Measurements from ENCODE around the gene CCDC85A.

Gene CCDC85A

DNA sequence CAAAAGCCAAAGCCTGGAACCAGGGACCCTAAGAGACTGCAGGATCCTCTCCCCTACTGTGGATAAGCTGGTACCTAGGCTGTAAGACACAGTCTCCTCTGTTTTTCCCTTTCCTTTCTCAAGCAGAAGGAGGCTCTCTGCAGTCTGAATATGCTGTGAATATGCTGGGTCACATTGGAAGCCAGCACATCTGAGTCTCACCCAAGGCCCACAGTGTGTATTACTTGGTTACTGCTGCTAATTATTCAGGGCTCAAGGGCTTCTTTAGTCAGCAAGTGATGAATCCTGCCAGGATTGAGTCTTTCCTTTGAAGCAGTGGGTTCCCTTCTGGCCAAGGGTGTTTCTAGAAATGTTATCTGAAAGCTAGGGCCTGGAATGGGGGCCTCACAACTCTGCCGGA lies 60.7 kb downstream of the CCDC85A start:
- DNase-seq, result no peak

DNA sequence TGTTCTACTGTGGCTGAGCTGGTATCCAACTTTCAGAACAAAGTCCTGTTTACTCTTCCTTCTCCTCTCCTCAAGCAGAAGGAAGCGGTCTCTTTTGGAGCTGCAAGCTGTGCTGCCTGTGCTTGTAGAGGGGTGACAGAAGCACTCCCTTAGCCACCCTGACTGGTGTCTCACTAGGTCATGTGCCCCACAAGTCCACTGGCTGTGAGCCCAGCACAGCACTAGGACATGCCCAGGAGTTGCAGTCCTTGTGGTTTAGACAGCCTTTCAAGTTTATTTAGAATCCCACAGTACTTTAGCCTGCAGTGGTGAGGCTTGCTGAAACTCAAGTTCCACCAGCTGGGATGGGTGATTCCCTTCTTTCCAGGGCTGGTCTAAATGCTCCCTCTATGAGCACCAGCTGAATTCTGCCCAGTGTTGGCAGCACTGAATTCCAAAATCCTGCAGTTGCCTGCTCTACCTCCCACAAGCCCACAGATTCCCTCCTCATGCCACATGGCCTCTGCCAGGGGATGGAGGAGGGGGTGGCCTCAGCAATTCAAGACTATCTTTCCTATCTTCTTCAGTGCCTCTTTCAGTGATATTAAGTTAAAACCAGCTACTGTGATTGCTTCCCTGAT lies 61.2 kb downstream of the CCDC85A start:
- DNase-seq, result no peak

DNA sequence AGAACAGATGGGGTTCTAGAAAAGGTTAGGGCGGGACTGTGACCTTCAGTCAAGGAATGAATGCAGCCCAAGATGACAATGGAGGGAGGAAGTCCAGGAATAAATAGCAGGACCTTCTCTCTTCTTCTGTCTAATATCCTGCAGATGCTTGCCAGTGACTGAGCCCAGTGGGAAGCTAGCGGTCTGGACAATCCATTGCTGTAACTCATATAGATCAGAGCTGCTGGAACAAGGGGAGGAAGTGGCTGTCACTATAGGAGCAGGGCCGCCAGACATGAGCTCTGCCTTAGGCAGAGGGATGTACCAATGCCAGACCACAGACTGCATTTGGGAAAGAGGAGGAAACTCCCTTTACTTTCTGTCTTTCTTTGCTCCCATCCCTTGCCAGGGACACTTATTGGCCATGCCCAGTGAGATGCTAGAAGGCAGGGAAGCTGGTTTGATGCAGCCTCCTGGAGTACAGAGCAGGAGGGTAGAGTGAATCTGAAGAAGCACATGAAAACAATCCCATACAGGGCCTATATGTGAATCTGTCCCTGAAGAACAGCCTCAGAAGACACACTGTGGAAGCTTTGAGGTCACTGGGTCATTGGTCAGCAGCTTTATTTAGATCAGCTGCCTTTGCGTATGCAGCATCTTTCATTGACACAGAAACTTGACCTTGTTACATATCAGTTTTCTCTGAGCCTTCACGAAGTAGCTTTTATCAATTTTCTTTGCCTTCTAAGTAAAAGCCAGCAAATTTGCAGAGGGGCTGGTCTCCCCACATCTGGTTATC lies 65.4 kb downstream of the CCDC85A start:
- no peak for DNase-seq

DNA sequence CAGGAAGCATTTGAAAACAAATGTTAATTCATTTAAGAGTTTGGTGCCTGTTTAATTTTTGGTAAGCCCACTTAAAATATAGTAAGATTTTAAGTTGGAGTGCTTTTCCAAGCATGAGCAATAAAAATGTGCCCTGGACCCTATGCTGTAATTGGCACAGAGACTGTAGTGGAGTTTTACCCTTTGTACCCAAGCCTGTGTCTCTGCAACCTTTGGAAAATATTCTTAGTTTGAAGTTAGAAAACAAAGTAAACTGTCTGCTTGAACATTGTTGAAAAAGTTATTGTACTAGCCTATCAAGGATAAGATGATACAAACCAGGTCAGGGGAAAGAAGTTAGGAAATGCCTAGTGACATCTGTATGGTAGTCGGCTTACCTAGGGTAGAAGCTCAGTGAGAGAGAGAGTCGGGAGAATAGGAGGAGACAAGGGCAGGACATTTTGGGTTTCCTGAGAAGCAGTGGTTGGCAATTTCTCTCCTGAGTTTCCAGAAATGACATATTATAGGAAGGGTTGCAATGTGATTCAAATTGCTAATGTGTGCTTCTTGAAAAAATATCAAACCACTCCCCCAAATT lies 66.5 kb downstream of the CCDC85A start:
- no peak for DNase-seq

DNA sequence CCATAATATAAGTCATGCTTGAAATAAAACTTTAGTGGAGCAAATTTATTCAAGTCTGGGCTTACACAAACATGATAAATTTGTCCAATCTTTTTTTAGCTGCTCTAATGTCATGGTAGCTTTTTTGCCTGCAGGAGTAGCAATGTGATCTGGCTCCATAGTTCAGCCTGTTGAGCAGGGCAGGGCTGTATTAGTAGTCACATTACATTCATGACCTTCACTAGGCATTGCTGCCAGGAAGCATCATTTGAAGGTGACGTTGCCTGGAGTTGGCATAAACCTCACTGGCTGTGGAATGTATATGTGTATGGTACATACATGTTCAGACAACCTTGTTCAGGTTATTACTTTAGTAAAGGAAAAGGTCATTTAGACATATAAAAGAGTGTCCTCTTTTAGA lies 76.6 kb downstream of the CCDC85A start:
- no peak for DNase-seq

DNA sequence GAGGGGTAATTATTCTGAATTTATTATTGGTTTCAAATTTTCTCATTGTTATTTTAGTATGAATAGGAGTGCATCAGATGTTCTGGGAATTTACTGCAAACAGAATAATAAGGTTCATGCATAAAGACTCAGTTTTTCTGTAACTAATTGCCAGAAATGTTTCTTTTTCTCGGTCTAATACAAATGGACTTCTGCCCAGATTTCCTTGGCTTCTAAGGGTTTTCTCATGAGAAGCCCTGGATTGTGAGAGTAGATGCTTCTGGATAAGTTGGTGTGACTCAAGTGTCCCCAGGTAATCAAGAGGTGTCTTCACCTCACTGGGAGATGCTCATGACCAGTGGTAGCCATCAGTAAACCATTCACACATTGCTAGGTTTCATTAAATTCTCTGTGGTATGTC lies 78.5 kb downstream of the CCDC85A start:
- DNase-seq, result no peak

DNA sequence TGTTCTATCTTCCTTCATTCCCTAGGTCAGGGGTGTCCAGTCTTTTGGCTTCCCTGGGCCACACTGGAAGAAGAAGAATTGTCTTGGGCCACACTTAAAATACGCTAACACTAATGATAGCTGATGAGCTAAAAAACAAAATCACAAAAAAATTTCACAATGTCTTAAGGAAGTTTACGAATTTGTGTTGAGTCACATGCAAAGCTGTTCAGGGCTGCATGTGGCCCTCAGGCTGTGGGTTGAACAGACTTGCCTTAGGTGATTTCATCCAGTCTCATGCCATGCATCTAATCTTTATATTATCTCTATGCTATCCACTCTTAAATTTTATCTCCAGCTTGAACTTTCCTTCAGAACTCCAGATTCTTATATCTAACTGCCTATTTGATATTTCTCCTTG lies 80.1 kb downstream of the CCDC85A start:
- no peak for DNase-seq

DNA sequence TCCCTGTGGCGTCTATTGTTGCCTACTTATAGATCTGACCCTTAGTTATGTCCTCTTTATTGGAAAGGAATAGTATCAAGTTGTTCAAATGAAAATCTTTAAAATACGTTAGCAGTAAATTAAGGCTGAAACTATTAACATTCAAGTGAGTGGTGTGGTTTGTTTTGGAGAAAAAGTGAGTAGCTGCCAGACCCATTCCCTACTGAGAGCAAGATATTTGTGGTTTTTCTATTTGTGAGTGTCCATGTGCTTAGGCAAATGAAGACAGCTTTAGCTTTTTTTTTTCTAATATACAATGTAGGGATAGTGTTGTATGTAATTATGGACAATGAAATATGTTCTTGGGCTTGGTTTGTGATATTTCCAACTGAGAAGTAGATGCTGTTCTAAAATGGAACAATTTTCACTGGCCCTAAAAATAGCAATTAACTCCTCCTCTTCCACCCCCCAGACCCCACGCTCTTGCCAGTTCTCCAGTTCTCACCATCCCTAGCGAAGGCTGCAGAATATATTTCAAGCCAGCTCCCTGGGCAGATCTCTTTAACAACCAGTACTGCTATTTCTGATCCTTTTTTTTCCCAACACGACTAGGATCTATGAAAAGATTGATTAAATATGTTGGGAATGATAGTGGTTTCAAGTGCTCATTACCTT lies 83.1 kb downstream of the CCDC85A start:
- no peak for DNase-seq

DNA sequence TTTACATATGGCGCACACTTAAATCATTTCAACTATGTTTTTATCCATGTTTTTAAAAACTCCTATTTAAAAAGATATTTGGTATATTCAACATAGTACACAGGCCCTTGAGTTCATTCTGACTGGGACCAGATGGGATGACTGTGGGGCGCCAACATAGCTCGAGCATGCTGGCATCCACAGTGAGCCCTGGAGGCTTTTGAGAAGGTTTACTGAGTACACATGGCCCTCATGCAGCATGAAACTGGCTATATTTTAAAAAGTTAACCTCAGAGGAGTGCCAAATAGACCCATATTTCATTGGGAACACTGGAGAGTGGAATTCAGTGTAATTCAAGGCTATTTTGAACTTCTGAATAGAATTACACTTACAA lies 83.6 kb downstream of the CCDC85A start:
- no peak for DNase-seq

DNA sequence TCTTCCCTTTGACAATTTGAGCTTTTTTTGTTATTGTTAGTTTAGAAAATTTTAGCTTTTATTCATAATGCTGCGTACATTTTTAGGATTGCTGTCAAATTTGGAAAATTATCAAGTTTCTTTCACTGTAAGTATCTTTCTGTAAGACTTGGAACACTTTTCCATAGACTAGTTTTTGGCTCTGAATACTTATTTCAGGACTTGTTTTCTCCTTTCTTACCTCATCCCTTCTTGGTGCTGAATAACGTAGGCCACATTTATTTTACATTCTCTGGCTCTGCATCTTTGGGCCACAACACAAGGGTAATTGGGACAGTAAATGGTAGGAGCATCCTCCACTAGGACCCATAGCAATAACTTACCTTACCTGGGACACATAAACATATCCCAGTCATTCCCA lies 85.1 kb downstream of the CCDC85A start:
- no peak for DNase-seq

DNA sequence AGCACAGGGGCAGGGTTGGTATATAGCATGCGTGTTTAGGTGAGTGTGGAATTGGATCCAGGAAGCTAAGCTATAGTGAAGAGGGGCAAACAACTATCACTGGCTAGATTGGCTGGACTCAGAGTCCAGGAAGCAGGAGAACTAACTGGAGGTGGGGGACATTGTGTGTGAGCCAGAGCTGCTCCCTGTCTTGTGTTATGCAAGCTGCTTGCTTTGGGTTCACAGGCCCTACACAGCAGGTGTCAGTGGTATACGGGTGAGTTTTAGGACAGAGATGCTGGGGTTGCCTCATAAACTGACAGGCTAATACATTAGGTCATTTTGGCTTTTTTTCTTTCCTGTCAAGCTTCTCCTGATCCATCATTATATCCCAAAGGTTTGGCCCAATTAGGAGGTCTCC lies 87.5 kb downstream of the CCDC85A start:
- no peak for DNase-seq

DNA sequence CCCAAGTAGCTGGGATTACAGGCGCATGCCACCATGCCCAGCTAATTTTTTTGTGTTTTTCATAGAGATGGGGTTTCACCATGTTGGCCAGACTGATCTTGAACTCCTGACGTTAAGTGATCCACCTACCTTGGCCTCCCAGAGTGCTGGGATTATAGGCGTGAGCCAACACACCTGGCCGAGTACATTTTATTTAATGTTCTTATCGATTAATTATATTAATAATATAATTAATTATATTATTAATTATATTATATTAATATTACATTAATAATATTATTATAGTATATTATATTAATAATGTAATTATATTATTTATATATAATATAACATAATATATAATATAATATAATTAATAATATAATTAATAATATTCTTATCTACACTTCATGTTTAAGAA lies 101.4 kb downstream of the CCDC85A start:
- no peak for DNase-seq

DNA sequence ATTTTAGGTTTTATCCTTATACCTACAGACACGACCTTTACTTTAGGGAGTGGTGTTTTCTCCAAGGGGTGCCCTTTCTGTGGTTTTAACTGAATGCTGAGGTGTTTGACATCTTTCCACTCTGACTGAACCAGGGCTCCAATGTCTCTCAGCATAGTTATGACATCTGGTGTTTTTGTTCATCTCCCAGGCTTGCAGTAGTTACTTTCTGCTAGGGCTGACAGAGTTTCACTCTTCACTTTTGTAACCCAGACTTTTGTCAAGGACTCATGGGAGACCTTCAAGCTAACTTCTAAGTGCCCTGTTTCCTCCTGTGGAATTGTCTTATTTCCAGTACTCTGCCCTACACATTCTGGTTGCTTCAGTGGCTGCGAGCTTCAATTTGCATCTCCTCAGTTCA lies 103.1 kb downstream of the CCDC85A start:
- no peak for DNase-seq

DNA sequence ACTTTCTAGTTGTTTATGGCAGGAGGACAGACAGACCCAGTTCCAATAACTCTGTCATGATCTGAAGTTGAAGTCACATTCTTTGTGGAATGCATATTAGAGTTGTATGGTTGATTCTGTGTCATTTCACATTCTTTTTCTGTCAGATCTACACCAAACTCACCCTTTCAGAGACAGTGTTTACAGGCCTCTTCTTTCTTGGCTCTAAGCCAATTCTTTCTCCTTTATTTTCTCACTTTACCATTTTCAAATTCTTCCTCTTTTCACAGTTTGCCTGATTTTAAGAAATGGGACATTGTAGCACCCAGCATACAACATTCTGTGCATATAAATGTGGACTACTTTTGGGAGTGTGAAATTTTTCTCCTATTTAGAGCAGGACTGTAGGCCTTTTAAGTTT lies 103.7 kb downstream of the CCDC85A start:
- no peak for DNase-seq

DNA sequence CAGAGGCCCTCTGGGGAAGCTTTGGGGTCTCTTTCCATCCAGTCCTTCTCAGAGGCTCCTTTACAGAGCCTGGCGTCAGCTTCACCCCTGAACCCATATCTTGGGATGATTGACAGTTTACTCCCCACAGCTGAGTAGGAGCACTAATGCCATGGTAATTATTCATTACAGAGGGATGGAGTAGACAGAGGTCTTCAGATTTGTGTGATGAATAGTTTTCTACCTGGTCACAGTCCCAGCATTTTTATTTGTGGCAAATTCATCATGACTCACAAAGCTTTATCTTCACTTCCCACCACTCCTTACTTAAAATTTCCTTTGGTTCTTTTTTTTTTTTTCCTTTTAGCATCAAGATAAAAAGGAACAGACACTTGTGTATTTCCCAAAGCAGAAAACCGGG lies 104.2 kb downstream of the CCDC85A start:
- no peak for DNase-seq

DNA sequence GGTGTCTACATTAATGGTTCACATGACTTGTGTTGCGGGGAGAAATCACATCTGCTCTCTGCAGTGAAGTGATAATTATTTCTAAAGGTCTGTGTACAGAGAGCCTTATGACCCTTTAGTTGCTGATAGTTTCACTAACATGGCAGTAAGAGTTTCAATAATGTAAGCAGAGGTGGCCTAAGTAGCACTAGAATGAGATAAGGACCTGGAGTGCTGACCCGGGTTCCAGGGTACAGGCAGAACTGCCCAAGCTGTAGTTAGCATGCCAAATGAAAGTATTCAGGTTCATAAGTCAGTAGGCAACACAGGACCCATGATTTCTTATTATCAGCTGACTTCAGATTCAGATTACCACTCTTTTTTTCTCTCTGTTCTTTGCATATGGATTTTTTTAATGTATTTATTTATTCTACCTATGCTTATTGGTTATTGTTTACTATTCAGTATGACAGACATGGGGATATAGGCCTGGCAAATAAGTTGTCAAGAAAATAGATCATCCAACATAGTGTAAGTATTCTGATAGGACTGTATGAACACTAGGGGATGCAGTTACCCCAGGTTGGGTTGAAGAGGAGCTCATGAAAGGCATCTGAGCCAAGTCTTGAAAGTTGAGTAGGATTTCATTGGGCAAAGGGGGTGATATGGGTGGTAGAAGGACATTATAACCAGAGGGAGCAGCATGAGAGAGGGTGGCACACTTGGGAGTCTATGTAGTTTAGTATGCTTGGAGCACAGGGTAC lies 105.2 kb downstream of the CCDC85A start:
- DNase-seq, result no peak

DNA sequence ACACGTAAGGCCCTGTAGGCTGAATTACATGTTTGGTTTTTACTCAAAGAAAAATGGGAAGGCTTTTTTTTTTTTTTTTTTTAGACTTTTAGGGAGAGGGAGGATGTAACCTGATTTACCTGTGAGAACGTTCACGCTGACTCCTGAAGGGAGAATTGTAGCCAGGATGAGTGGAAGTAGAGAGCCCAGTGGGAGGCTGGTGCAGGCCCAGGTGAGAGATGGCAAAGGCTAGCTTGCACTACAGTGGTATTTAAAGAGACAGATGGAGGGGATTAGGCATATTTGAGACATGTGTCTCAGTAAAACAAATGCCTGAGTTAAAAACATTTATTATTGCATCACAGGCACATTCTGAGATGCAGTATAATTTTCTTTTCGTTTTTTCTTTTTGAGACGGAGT lies 107.9 kb downstream of the CCDC85A start:
- no peak for DNase-seq

DNA sequence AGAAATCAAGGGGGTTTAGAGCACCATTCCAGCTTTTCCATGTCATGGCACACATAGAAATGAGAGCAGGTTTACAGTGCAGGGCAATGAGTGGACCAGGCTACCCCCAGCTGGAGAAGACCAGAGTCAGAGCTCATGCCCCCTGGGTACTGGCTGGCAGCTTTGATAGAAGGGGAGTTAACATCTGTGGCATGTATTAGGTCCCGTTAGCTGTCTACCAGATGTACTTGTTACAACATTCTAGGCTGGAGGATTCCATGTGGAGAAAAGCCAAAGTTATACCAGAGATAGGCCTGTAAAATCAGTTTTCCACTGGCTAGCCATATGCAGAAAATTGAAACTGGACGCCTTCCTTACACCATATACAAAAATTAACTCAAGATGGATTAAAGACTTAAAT lies 109.2 kb downstream of the CCDC85A start:
- no peak for DNase-seq

DNA sequence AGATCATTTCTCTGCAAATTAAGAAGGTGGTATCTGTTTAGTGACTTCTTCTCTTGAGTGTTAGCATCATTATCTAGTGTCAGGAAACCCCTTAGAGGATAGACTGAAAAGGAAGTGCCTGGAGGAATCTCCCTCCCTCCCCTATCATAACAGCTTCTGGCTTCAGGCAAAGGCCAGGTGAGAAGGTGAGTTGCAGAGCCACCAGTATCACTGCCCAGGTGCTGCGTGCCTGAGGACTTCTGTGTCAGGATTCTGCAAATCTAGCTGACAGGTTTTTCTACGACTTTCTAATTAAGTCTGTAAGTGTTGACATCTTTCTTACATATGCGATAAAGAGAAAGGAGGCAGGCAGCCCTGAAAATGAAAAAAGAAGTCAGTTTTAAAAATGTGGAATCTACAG lies 111.9 kb downstream of the CCDC85A start:
- DNase-seq, result no peak

DNA sequence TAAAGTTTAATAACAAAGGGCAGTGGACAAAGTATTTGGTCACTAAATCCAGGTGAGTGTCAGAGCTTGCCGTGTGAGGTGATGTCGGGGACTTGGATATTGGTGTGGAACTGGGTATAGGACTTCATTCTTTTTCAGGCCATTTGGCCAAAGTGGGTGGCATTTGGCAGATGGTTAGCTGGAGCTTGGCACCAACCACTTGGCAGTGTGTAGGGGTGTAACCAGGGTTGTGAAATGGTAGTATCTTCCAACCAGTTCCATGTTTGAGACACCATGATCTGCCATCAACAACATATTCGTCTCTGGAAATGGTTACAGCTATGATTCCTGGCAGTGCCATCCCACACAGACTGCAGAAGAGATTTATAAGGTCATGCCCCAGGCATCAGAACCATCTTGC lies 113.9 kb downstream of the CCDC85A start:
- no peak for DNase-seq

DNA sequence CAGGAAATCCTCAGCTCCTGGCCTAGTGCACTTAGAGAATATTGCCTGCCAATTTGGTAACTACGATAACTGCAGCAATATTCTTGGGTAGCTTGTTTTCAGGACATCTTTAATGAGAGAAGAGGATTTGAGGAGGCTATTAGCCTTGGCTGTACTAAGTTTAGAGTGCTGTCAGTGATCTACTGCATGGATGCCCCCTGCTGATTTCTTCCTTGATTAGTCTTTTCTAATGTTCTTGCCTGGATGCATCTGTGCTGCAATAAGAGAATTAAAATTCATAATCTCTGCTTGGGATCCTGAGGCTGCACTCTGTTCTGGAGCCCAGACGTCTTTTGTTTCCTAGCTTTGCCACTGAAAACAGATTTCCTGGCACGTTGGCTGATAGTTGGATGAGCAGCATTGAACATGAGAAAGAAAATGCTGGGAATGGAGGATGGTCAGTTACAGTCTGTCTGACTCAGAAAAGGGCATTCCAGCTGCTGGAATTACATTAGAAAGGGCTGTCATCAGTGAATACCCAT lies 115.4 kb downstream of the CCDC85A start:
- DNase-seq, result no peak

DNA sequence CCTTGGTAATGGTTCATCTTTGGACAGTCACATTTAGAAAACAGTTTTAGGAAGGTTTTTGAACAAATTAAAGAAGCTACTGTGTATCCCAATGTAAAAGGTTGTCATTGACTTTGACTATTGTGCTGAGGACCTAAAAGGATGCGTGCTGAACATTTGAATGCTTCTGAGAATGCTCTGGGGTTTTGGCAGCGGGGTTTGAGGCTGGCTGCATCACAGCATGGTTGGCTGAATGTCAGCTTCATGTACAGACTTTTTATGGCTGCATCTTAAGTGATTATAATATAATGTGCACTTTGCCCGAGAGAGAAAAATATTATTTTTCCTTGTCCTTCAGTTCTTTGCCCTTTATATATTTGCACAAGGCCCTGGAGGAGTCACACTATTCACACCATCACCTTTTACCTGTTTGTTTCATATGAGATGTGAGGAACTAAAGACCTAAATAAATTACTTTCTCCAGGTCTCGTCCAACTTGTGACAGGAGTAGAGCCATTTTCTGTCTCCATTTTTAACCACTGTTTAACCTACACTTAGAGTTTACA lies 125.9 kb downstream of the CCDC85A start:
- DNase-seq, result no peak

DNA sequence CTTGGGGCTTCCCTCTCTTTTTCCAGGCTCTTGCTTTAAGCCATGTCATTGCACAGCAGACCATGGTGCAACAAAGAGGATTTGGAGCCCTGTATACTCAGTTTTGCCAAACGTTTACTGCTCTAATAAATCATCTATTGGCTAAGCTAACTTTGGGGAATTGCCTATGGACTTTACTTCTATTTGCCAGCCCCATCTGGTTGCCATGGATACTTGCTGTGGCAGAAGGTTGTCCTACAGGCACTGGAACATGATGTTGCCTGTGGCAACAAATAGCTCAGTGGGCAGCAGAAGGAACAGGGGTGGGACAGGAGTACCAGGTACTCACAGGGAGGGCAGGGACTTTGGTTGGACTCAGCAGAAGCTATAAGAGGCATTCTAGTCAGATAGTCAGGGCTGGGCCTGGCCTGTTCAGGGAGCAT lies 129.7 kb downstream of the CCDC85A start:
- DNase-seq, result no peak
